ENCODE results near the gene CERS1.

The CERS1 gene

DNA sequence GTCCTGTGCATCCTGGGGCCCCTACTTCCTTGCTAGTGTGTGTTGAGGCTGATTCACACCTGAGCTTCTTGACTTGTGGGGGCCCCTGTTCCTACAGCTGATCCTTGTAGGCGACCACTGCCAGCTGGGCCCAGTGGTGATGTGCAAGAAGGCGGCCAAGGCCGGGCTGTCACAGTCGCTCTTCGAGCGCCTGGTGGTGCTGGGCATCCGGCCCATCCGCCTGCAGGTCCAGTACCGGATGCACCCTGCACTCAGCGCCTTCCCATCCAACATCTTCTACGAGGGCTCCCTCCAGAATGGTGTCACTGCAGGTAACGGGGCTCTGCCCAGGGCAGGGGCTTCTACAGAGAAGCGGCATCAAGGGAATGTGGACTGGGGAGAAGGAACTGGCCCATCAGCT lies 38.7 kb downstream of the CERS1 start:
- TF ChIP-seq NFIC (IDR thresholded peaks at IDR 0.05) (no peak), FOXM1 (IDR thresholded peaks at IDR 0.05; ENCODE audit: borderline replicate concordance, low read depth) (no peak), TCF12 (IDR thresholded peaks at IDR 0.05; ENCODE audit: low read depth) (no peak), RAD21 (IDR thresholded peaks at IDR 0.05; ENCODE audit: low read depth) (no peak), CEBPB (IDR thresholded peaks at IDR 0.05) (no peak), CREB1 (IDR thresholded peaks at IDR 0.05; ENCODE audit: low read depth) (no peak), TEAD4 (IDR thresholded peaks at IDR 0.05) (no peak), EGR1 (IDR thresholded peaks at IDR 0.05) (no peak), TAF1 (IDR thresholded peaks at IDR 0.05; ENCODE audit: low read depth) (no peak), ZBTB7A (IDR thresholded peaks at IDR 0.05; ENCODE audit: low read depth) (no peak), YY1 (IDR thresholded peaks at IDR 0.05; ENCODE audit: low read depth) (no peak), EP300 (IDR thresholded peaks at IDR 0.05; ENCODE audit: borderline replicate concordance) (no peak)
- TF ChIP-seq, protein P1, sequence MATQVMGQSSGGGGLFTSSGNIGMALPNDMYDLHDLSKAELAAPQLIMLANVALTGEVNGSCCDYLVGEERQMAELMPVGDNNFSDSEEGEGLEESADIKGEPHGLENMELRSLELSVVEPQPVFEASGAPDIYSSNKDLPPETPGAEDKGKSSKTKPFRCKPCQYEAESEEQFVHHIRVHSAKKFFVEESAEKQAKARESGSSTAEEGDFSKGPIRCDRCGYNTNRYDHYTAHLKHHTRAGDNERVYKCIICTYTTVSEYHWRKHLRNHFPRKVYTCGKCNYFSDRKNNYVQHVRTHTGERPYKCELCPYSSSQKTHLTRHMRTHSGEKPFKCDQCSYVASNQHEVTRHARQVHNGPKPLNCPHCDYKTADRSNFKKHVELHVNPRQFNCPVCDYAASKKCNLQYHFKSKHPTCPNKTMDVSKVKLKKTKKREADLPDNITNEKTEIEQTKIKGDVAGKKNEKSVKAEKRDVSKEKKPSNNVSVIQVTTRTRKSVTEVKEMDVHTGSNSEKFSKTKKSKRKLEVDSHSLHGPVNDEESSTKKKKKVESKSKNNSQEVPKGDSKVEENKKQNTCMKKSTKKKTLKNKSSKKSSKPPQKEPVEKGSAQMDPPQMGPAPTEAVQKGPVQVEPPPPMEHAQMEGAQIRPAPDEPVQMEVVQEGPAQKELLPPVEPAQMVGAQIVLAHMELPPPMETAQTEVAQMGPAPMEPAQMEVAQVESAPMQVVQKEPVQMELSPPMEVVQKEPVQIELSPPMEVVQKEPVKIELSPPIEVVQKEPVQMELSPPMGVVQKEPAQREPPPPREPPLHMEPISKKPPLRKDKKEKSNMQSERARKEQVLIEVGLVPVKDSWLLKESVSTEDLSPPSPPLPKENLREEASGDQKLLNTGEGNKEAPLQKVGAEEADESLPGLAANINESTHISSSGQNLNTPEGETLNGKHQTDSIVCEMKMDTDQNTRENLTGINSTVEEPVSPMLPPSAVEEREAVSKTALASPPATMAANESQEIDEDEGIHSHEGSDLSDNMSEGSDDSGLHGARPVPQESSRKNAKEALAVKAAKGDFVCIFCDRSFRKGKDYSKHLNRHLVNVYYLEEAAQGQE (IDR thresholded peaks at IDR 0.05; ENCODE audit: low read depth), result no peak
- TF ChIP-seq, protein P2, sequence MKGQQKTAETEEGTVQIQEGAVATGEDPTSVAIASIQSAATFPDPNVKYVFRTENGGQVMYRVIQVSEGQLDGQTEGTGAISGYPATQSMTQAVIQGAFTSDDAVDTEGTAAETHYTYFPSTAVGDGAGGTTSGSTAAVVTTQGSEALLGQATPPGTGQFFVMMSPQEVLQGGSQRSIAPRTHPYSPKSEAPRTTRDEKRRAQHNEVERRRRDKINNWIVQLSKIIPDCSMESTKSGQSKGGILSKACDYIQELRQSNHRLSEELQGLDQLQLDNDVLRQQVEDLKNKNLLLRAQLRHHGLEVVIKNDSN (IDR thresholded peaks at IDR 0.05), result no peak
- TF ChIP-seq, protein P3, sequence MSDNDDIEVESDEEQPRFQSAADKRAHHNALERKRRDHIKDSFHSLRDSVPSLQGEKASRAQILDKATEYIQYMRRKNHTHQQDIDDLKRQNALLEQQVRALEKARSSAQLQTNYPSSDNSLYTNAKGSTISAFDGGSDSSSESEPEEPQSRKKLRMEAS (IDR thresholded peaks at IDR 0.05), result no peak

- peak; percentile 39; the same call in 1 of the 2 replicates for TF ChIP-seq RAD21 (IDR thresholded peaks at IDR 0.05; ENCODE audit: low read depth)
- no peak for TF ChIP-seq EP300 (IDR thresholded peaks at IDR 0.05; ENCODE audit: borderline replicate concordance)
Measured at GRCh38 chr19:18856385-18857126, 39.4 kb downstream of the CERS1 start.

- TF ChIP-seq FOXM1 (IDR thresholded peaks at IDR 0.05; ENCODE audit: borderline replicate concordance, low read depth) (no peak), NFIC (IDR thresholded peaks at IDR 0.05) (no peak), CREB1 (IDR thresholded peaks at IDR 0.05; ENCODE audit: low read depth) (no peak), RAD21 (IDR thresholded peaks at IDR 0.05; ENCODE audit: low read depth) (no peak), TEAD4 (IDR thresholded peaks at IDR 0.05) (no peak), ZBTB7A (IDR thresholded peaks at IDR 0.05; ENCODE audit: low read depth) (no peak), EP300 (IDR thresholded peaks at IDR 0.05; ENCODE audit: borderline replicate concordance) (no peak), EGR1 (IDR thresholded peaks at IDR 0.05) (no peak), CEBPB (IDR thresholded peaks at IDR 0.05) (no peak), TAF1 (IDR thresholded peaks at IDR 0.05; ENCODE audit: low read depth) (no peak), YY1 (IDR thresholded peaks at IDR 0.05; ENCODE audit: low read depth) (no peak), TCF12 (IDR thresholded peaks at IDR 0.05; ENCODE audit: low read depth) (no peak)
- TF ChIP-seq, protein P2 (IDR thresholded peaks at IDR 0.05), result no peak
- TF ChIP-seq, protein P1 (IDR thresholded peaks at IDR 0.05; ENCODE audit: low read depth), result no peak
- TF ChIP-seq, protein P3 (IDR thresholded peaks at IDR 0.05), result no peak
Measured at GRCh38 chr19:18855647-18856384, 40.1 kb downstream of the CERS1 start.

DNA sequence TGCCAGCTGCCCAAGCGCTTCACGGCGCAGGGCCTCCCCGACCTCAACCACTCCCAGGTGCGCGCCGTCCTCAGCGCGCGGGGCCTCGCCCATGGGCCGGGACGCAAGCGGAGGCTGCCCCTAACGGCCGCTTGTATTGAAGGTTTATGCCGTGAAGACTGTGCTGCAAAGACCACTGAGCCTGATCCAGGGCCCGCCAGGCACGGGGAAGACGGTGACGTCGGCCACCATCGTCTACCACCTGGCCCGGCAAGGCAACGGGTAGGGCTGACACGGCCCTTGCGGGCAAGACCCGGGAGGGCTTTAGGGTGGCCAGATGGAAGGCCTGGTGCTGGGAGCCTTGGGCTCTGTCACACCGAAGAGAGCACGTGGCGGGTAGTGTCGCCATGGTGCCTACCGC lies 41.0 kb downstream of the CERS1 start:
- TF ChIP-seq ZBTB7A (IDR thresholded peaks at IDR 0.05; ENCODE audit: low read depth) (no peak), TEAD4 (IDR thresholded peaks at IDR 0.05) (no peak), YY1 (IDR thresholded peaks at IDR 0.05; ENCODE audit: low read depth) (no peak), TCF12 (IDR thresholded peaks at IDR 0.05; ENCODE audit: low read depth) (no peak), CEBPB (IDR thresholded peaks at IDR 0.05) (no peak), NFIC (IDR thresholded peaks at IDR 0.05) (no peak), TAF1 (IDR thresholded peaks at IDR 0.05; ENCODE audit: low read depth) (no peak), EGR1 (IDR thresholded peaks at IDR 0.05) (no peak)
- TF ChIP-seq, protein P1 (IDR thresholded peaks at IDR 0.05; ENCODE audit: low read depth), result no peak
- TF ChIP-seq, protein P2 (IDR thresholded peaks at IDR 0.05), result no peak
